ENCODE results near the gene ZNF750.

GRCh38 chr17:82866590-82867191 is 26.9 kb upstream of the ZNF750 start:
- TF ChIP-seq CTCF (IDR thresholded peaks at IDR 0.05) (no peak), POLR2A (IDR thresholded peaks at IDR 0.05) (no peak)
